Activated T-cell treated with anti-CD3 and anti-CD28 coated beads for 24 hours (primary cell): ENCODE measurements around the gene RAD51D.
"Not testable (repeated sequence)": the region's sequence is repeated elsewhere in the genome, so short reads cannot be mapped to it uniquely, and the experiment has no call there.

Source experiments
- DNase-seq: peaks from one replicate; pipeline ENCODE4 v3.0.0-alpha.2; 2020; ENCODE audit warnings: low read depth

Gene RAD51D

DNA sequence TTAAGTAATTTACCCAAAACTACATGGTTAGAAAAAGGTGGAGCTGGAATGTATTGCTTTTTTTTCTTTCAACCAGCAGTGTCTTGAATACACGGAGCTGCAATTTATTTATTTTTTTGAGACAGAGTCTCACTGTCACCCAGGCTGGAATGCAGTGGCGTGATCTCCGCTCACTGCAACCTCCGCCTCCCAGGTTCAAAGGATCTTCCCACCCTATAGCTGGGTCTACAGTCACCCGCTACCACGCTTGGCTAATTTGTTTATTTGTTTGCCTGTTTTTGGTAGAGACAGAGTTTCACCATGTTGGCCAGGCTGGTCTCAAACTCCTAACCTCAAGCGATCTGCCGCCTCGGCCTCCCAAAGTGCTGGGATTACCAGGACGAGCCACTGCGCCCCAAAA, 29.0 kb downstream of the RAD51D start:
- DNase-seq = not testable (repeated sequence)

DNA sequence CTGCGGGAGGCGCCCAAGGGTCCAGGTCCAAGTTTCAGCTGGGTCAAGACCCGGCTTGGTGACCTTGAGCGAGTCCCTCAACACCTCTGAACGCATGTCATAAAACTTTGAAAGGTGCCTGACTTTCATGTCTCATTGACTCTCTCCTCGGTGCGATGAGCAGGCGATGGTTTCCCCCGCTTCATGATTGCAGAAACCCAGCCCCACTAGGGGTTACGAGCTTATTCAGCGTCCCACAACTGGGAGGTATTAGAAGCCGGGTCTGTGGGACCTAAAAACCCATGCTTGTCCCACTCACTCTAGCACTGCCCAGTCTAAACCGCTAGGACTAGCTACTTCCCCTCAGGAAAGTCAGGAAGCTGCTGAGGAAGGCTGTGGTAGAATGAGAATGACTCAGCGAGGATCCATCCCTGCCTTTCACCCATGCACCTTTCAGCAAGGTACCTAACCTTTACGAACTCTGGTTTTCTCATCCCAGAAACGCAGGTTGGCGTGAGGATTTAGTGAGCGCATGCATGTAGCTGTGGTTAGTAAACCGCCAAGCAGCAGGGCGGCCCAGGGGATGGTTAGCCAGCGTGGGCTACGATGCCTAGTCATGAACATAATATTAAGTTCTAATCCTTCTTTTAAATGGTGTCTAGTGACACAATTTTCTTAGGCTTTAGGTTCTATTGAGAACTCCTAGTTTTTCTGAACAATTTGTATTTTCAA, 29.9 kb downstream of the RAD51D start:
- peak; percentile 46 for DNase-seq

DNA sequence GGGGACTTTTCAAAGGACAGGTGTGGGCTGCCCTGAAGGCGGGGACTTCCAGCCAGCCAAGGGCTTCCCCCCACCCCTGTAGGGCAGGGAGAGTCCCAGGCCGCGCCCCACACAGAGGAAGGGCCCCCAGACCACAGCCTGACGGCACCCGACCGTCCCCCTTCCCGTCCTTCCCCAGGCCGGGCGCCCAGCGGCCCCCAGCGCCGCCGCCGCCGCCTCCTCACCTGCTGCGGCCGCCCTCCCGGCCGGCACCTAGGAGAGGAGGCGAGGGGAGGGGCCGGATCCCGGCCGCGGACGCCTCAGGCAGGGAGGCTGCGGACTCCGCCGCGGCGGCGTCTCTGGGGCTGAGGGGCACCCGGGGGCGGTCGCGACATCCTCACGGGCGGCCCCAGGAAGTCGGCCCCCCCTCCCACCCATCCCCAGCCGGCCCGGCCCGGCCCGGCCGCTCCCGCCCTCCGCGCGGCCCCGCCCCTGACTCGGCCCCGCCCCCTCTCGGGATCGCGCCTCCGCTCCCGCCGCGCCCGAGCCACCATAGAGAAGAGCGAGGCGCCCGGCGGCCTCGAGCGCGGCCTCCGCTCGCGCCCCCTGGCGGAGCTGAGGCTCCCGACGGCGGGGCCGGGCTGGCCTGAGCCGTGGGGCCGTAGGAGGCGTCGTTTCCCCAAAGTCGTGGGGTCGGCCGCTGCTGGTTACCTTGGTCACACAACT, 30.6 kb downstream of the RAD51D start:
- DNase-seq = peak; percentile 87

- no peak for DNase-seq
These were observed 31.2 kb downstream of the RAD51D start for GRCh38 chr17:35088356-35088880.

DNA sequence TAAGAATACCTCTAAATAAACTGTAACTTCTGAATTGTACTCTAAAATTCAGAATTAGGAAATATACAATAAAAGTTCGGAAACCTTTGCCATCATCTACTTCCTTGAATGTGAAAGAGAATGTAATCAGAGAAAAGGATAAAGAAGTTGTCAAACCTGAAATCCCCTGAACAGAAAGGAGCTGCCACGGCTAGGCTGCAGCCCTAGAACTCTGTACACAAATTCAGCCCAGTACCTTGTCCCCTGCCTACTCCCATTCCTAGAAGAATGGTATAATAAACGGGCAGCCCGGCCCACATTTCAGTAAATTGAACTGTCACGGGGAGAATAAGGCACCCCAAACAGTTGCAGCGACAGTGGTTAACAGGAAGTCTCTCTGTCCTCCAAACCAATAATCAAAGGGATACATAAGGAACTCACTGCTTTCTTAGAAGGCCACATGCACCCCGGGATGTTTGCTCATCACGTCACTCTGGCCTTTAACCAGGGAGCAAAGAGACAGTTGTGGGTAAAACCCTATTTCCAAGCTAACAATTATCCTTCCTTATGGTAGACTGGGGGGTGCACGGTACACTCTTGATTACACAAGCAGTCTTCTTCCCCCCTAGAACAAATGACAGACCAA, 31.8 kb downstream of the RAD51D start:
- DNase-seq = no peak

- no peak for DNase-seq
These were observed 32.6 kb downstream of the RAD51D start for GRCh38 chr17:35086931-35087573.

- DNase-seq = no peak
These were observed 33.5 kb downstream of the RAD51D start for GRCh38 chr17:35086164-35086563.

DNA sequence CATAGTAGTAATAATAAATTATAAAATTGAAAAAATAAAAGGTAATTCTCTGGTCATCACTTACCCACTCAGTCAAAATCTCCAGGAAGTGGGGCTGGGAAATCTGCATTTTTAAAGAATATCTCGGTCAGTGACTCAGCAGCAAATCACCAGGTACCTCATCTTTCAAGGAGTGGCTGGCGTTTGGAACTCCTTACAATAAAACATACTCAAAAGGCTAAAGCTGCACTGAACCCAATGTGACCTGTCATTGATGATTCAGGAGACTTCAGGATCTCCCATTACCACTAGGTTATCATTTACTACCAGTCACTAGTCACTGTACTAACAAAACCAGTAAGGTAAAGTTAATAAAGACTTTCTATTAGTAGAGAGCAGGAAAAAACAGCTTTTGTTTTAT, 34.7 kb downstream of the RAD51D start:
- DNase-seq = no peak

GRCh38 chr17:35083071-35083470, 36.6 kb downstream of the RAD51D start:
- DNase-seq = no peak

GRCh38 chr17:35082073-35082657, 37.5 kb downstream of the RAD51D start:
- DNase-seq = no peak

DNA sequence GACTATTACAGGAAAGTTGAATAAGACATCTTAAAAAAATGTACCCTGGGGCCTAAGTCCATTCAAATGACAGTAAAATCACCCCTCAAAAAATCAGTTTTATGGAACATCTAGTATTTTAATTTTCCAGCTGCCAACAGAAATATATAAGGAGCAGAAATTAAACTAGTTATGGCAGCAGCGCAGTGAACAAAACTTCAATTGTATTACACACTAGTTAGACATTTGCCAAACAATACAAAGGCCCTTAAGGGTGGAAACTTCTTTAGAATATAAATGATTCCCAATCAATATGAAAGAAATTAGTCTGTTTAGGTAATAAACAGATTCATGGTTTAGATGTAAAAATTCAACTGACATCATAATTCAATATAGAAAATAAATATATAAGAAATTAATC, 38.0 kb downstream of the RAD51D start:
- no peak for DNase-seq

DNA sequence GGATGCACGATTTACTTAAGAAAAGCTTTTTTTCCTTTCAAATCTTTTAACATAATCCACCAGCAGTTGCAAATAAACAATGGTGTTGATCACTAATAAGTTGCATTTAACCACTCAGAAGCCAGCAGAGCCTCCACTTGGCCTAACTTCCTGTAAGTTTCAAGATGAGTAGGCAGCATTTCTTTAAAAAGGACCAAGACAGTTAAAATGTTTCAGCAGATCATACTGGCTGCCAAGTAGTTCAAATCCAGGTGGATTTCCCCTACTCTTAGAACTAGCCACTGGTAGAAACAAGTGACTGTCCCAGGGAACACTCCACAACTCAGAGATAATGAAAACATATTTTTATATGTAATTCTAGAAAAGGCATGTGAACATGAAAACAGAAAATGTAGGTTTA, 39.1 kb downstream of the RAD51D start:
- no peak for DNase-seq

GRCh38 chr17:35079547-35080423, 39.9 kb downstream of the RAD51D start:
- DNase-seq = no peak

DNA sequence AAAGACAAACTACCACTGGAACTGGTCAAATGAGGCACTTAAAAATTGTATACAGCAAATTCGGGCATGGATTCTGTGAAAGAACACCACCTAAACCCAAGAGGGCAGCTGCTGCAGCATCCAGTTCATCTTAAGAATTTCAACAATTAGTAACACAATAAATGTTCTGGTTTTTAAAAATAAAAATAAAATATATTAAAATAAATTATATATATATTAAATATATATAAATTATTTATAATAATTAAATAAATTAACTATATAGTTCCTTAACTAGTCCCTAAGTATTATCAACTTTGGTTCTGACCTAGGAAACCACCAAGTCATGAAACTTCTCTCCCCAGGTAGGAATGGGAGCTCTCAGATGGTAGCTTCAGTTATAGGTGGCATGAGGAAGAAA, 42.8 kb downstream of the RAD51D start:
- DNase-seq = no peak

DNA sequence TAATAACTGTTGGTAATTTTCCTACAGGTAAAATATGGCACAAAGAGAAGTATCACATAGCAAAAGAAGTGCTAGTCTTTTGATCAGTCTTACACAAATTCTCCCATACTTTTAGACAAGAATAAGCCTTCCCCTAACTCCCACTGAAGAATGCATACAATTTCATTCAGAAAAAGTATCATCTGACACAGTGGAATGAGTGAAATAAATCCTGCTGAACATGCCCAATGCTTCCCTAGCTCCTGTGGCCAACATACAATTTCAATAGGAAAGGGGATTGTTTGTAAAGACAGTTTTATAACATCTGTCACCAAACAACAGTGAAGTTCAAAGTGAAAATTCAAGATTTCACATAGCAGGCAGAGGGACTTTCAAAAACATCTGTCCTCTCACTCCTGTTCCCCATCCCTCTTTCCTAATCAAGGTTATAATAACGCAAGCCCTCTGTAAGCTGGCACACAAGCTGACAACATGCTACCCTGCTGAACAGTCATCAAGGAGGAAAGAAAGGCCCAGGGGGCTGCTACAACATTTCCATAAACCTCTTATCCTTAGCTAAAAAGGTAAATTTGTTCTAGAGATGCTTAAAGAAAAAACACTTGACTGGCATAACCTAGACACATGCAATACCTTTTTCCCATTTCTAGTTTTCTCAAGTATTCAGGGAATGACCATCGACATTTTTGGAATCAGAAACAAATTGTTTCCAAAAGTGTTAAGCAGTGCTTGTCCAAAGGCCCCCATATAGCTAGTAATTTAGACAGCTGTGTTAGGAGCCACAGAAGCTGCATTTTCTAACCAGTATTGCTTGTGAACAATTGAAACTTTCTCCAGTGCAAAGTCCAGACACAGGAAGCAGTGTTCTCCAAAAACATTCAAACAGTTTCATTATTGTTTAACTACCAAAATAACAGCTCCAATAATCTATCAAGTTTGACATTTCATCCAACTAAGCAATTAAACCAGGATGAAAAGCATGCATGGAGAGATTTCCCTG, 44.7 kb downstream of the RAD51D start:
- DNase-seq = no peak

DNA sequence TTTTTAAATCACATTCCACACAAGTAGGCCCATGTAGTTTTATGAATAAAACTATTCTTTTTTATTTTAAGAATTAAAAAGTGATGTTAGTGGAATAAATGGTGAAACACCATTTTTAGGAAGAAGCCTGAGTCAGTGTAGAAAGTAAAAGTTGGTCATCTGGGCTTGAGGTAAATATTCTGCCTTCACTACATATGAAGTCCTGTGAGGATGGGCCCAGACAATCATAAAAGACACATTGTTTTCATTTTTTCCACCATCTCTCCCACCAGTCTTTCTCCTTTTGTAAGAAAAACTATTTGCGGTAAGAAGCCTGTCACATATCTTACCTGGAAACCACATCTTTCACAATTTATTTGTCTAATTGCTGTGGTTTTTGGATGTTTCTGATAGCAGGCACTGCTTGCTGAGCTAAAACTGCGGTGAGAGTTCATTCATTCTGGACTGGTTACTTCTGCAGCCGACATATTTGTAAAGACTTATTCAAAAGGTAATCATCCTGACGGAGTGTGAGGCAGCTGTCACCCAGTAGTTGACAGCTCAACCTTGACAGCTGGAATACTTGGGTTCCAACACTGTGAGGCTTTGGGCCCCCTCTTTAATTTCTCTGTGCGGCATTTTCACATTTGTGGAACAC, 45.6 kb downstream of the RAD51D start:
- DNase-seq = no peak

DNA sequence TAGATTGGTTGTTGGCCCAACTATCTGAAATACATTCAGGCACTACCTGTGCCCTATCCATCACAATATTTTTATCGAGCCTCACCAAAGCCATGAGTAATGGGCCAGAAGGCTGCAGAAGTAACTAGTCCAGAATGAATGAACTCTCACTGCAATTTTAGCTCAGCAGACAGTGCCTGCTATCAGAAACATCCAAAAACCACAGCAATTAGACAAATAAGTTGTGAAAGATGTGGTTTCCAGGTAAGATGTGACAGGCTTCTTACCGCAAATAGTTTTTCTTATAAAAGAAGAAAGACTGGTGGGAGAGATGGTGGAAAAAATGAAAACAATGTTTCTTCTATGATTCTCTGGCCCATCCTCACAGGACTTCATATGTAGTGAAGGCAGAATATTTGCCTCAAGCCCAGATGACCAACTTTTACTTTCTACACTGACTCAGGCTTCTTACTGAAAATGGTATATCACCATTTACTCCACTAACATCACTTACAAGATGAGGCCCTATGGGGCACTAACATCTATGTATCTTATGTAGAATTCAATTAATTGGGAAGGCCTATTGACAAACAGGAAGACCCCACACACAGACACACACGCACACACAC, 46.4 kb downstream of the RAD51D start:
- DNase-seq = no peak

- no peak for DNase-seq
These were observed 50.3 kb downstream of the RAD51D start for GRCh38 chr17:35069311-35069710.

DNA sequence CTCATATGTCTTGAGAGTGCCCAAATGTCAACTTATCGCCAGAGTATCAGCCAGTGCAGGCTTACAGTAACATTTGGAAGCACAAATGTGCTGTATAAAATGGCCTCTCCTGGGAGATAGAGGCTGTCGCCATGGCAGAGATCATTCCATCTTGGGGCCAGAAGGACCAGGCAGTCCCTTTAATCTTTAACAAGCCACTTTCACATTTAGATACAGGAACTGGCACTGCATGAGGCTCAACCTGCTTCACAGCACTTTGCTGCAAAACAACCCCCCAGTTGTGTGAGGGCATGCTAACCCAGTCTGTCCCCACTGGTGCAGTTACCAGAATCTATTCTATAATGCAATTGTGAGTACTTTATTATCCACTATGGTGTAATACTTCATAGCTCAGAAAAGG, 51.4 kb downstream of the RAD51D start:
- DNase-seq = no peak
